Measurements from ENCODE around the gene TSTD2.

TSTD2 gene

DNA sequence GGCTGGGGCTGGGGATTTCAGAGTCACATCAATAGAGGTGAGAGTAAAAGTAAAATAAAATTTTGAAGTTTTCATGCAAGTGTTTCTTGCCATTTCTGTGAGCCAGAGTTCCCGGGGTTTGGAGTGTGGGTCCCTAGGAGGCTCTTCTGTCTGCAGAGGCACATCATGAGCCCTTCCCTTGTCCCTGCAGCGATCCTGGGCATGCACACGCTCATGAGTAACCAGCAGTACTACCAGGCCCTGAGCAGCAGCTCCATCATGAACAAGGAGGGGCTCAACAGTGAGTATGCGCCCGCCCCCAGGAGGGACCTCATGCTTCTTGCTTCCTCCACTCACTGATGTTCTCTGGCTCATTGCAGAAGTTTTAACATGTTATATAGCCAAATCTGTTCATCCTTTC lies 70.6 kb downstream of the TSTD2 start:
- no peak for DNase-seq (ENCODE audit: low read depth)

DNA sequence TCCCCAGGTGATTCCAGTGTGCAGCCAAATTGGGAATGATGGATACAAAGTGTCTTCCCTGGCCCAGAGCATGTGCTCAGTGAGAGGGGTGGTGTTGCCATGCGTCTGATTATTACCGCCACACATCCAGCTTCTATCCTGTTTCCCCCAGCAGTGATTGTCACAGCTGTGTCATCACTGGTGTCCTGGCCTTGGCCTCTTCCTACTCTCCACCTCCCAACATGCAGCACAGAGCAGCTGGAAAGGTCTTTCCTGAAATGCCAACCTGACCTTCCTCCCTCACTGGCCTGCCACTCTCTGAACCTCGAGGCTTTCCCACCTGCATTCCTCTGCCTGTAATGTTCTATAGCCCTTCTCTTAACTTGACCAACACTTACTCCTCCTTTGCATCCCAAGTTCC lies 71.7 kb downstream of the TSTD2 start:
- no peak for DNase-seq (ENCODE audit: low read depth)

DNA sequence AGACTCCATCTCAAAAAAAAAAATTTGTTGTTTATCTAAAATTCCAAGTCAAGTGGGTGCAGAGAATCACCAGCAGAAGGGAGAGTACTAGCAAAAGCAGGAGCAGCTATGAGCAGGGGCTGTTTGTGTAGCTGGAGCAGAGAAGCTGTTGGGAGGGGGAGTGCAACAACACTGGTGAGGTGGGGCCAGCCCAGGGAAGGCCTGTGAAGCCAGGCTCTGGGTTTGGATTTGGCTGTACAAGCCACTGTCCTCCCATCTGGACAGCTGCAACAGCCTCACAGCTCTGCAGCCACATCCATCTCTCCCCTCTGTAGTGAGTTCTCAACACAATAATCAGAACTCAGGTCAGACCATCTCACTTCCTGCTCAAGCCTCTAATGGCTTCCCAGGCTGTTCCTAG lies 72.3 kb downstream of the TSTD2 start:
- no peak for DNase-seq (ENCODE audit: low read depth)

DNA sequence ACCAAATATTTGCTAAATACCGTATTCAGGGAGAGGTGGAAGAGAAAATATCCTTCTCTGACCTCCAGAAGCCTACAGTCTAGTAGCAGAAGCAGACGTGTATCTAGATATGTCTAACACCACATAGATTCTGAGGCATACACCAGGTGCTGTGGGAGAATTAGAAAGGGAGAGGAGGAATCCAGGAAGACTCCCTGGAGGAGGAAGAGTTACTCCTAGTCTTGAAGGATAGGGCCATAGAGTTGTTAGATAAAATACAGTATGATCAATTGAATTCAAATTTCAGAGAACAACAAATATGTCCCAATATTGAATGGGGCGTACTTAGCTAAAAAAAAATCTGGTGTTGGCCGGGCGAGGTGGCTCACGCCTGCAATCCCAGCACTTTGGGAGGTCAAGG lies 73.0 kb downstream of the TSTD2 start:
- no peak for DNase-seq (ENCODE audit: low read depth)

DNA sequence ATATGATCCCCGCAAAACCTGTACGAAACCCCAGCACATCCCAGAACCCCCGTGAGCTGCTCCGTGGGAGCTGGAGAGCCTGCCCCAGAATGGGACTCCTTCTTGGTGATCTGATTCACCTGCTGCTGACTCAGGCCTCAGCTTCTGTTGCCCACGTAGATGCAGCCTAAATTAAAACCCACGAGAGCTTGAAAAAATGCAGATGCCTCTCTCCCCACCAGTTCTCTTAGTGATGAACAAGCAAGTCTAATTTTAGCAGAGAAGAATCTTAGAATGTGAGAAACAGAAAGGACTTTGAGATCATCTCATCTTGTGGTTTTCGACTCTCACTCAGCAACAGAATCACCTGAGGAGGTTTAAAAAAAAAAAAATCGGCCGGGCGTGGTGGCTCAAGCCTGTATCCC lies 74.1 kb downstream of the TSTD2 start:
- DNase-seq (ENCODE audit: low read depth) = no peak

DNA sequence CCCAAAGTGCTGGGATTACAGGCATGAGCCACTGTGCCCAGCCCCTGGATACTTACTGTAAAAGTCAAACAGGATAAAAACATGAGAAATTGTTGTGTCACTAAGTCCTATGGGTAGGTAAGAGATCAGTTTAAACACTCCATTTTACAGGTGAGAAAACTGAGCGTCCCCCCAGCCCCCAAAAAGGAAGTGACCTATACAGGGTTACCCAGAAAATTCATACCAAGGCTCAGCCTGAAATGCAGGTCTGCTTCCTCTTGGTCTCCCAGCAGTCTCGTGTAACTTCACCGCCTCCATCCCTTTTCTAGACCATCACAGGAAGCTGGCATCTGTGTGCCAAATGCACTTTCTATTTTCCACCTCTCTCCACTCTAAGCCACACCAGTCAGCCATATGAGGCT lies 74.5 kb downstream of the TSTD2 start:
- DNase-seq (ENCODE audit: low read depth) = no peak

GRCh38 chr9:97557606-97558095 lies 75.5 kb downstream of the TSTD2 start:
- no peak for DNase-seq (ENCODE audit: low read depth)

DNA sequence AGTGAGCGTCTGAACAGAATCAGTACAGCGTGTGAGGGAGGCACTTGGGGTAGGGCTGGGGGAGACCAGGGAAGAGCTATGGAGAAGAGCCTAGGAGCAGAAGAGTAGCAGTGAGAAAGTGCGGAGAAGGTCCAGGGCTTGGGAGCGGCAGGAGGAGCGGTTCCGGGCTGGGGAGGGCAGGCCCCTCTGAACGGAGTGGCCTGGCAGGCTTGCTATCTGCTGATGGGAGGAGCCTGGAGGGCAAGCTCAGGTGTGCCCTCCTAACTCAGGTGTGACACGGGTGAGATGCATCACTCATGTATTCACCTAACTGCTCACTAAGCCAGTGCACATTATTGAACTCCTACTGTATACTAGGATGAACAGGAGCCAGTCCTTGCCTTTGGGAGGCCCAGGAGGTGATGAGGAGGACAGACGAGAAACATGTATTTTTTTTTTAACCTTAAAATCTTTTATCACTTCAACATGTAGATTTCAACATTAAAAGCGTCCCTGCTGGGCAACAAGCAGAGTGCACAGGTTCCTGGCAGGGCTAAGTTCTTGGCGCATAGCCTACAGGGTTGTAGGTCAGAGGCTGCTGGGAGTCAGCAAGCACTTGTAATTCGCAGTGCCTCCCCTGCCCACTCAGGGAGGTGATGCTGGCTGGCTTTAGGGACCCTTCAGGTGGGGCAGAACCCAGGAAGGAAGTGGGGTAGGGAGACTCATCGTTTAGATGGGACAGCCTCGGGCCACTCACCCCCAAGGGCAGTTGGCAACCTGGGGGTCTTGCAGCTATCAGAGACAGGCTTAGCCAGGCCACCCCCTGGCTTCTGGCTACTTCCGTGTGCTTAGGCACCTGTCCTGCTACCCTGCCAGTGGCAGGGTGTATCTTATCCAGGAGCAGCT lies 76.2 kb downstream of the TSTD2 start:
- DNase-seq (ENCODE audit: low read depth) = no peak

DNA sequence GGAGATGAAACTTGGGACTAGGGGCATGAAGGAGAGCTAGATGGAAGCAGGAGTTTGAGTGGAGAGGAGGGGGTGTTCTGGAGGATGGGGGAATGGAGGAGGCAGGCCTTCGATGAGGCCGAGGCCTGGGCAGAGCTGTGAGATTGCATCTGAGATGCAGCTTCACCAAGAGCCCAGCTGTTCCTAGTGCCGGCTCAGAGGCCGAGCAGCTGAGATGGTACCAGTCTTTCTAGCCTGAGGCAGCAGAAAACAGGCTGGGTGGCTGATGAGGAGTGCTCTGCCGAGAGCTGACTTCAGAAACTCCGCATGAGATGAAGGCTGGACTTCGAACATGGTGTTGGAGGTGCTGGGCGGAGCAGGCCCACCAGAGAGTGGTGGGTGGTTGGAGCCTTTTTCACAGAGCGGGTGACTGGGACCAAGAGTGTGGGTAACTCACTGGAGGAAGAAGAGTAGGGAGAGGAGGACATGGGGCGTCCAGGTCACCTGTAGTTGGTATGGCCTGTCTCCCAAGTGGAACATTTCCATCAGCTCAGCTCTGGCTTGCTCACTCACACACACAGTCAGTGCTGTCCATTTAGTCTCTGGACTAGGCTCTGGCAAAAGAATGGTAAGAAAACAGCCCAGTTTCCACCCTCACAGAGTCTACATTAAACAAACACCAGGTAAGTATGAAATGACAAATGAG lies 77.0 kb downstream of the TSTD2 start:
- DNase-seq (ENCODE audit: low read depth) = no peak

GRCh38 chr9:97555164-97555563 lies 78.0 kb downstream of the TSTD2 start:
- no peak for DNase-seq (ENCODE audit: low read depth)

DNA sequence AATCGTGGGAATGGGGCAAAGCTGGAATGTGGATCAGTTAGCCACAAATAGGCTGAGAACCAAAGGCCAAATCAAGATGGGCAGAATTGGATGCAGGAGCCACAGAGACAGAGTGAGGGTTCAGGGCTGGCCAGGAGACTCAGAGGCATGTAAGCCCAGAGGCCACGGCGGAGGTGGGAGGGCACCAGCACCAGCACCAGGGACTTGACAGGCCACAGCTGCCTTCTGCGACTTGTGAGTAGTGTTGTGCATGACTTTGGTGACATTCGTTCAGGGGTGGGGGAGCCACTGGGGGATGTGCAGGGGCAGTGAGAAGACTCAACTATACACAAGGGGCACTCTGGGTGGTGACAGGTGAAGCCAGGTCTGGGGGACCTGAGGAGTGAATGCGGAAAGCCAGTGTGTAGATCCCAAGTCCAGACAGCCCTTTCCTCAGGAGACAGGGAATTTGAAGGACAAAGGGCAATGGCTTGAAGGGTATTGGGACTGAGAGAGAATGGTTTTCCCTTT lies 78.5 kb downstream of the TSTD2 start:
- DNase-seq (ENCODE audit: low read depth) = no peak

DNA sequence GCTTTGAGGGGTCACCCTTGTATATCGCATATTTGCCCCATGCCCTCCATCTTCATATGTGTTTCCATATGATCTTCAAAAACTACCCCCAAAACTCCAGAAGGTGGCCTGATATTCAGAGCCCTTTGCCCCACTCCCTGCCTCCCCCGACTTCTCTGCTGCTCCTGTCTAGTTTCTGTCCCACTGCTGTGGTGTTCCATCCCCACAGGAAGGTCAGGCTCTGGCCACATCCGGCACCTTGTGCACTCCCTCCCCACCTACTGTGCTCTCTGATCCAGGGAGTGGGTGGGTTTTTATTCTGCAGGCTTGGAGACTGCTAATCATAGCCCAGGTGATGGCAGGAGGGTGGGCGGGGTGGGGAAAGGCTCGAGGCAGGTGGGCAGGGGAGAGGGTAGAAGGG lies 79.3 kb downstream of the TSTD2 start:
- no peak for DNase-seq (ENCODE audit: low read depth)

DNA sequence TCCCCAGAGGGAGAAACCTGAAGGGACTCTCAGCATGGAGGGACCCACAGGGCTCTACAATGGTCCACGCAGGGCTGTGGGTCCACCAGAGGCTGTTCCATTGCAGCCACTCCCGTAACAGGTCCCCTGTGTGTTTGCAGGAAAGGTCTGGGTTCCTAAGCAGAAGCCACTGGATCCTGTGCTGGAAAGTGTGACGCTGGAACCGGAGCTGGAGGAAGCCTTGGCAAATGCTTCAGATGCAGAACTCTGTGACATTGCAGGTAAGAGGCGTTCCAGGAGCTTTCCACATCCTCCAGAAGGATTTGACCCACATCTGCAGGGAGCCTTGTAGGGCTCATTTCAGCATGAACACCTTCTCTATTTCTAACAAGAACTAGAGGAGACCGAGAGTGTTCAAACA lies 80.0 kb downstream of the TSTD2 start:
- DNase-seq (ENCODE audit: low read depth) = no peak

DNA sequence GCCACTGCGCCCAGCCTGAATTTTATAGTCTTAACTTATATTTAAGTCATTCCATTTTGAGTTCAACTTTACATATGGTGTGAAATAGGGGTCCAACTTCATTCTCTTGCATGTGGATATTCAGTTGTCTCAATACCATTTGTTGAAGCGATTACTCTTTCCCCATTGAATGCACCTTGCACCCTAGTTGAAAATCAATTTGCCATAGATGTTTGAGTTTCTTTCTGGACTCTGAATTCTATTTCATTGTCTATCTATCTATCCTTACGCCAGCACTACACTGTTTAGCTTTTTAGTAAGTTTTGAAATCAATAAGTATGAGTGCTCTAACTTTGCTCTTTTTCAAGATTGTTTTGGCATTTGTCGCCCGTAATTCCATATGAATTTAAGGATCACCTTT lies 81.9 kb downstream of the TSTD2 start:
- DNase-seq (ENCODE audit: low read depth) = no peak

GRCh38 chr9:97550386-97550785 lies 82.8 kb downstream of the TSTD2 start:
- no peak for DNase-seq (ENCODE audit: low read depth)
